Thyroid gland (tissue), 4 donors: ENCODE data around the gene FOXN3. TPM values are rescaled to one million over a fixed set of nuclear protein-coding genes. Genes with fewer than 3 reads are reported as not detected.

Experiments used
- DNase-seq, 2 donors: peaks; one replicate each; pipeline ENCODE4 v3.0.0-alpha.2; 2019
- H3K27ac ChIP-seq, 3 donors: fragments of 200-600 bp; sonication (generic); 1 replicate in 2 of 3; 2 replicates in 1 of 3; pipeline ENCODE4 v1.5.1; 2016 to 2019; ENCODE audit warnings: mild to moderate bottlenecking in 1 of 3, moderate library complexity in 1 of 3
- H3K27me3 ChIP-seq: fragments of 200-600 bp; sonication (generic); one replicate; pipeline ENCODE4 v1.5.1; 2019
- H3K36me3 ChIP-seq, 2 donors: fragments of 200-600 bp; sonication (generic); one replicate each; pipeline ENCODE4 v1.5.1; 2016 to 2019
- H3K4me1 ChIP-seq, 2 donors: fragments of 200-600 bp; sonication (generic); one replicate each; pipeline ENCODE4 v1.5.1; 2017 to 2019
- H3K4me3 ChIP-seq, 3 donors: fragments of 200-600 bp; sonication (generic); replicated peaks in 1 of 3; 1 replicate in 2 of 3; 2 replicates in 1 of 3; pipeline ENCODE4 v1.5.1; 2016; ENCODE audit warnings: mild to moderate bottlenecking in 1 of 3
- H3K9me3 ChIP-seq: fragments of 200-600 bp; sonication (generic); one replicate; pipeline ENCODE4 v1.5.1; 2017
- POLR2A ChIP-seq, 2 donors: fragments of 450-650 bp; IDR thresholded peaks; one replicate each; pipeline ENCODE4 v1.6.1; 2017; ENCODE audit warnings: antibody characterized with exemption in 2 of 2, mild to moderate bottlenecking in 2 of 2, moderate library complexity in 1 of 2
- WGBS, 2 donors: methylation state at CpG; one replicate each; pipeline ENCODE4 v1.1.5; 2017; 5-methylcytosine and 5-hydroxymethylcytosine counted together
- intact Hi-C: fragments of 100-400 bp; cut with DNase I; formaldehyde crosslinking; loops from one replicate; pipeline ENCODE4 v1.15.1; 2023
- total RNA-seq, 4 donors: library from RNA; depleted of rRNA; stranded (reverse); fragments of >200 nt; gene quantifications; one replicate each; pipeline ENCODE4 v1.2.3, GENCODE V29; 2016
- TF ChIP-seq, protein P1 (sequence below), 6 experiments: fragments of 200-600 bp in 3 of 6; fragments of 450-650 bp in 3 of 6; sonication (generic) in 3 of 6; IDR thresholded peaks; one replicate each; pipeline ENCODE4 v1.5.1; 2016 to 2019; ENCODE audit warnings: antibody characterized with exemption in 6 of 6, mild to moderate bottlenecking in 2 of 6, inconsistent platforms in 1 of 6, moderate library complexity in 1 of 6

The FOXN3 gene
- total RNA-seq, 4 donors from 2014 or later: 38.7 to 70.1 (median 43.1) TPM

DNA sequence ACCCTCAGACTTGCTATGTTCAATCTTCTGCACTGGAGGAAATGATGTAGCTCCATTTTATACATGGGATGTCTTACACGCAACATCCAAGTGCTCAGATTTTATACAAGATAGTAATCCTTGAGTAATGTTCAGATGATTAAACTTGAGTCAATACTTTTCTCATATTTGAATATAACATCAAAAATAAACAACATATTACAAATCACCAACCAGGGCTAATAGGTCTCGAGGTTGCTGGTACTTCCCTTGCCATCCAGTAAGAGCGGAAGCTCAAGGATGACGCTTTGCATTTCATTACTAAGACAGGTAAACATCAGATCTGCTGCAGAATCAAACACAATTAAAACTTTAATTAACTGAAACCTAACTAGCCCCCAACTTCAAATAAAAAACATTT lies 97.3 kb downstream of the FOXN3 start:
- 97 to 98% methylated on average over 4 of the region's 4 CpGs for WGBS, 2 donors
- intact Hi-C loops: no loop called here
- DNase-seq: no peak
- TF ChIP-seq, protein P1, sequence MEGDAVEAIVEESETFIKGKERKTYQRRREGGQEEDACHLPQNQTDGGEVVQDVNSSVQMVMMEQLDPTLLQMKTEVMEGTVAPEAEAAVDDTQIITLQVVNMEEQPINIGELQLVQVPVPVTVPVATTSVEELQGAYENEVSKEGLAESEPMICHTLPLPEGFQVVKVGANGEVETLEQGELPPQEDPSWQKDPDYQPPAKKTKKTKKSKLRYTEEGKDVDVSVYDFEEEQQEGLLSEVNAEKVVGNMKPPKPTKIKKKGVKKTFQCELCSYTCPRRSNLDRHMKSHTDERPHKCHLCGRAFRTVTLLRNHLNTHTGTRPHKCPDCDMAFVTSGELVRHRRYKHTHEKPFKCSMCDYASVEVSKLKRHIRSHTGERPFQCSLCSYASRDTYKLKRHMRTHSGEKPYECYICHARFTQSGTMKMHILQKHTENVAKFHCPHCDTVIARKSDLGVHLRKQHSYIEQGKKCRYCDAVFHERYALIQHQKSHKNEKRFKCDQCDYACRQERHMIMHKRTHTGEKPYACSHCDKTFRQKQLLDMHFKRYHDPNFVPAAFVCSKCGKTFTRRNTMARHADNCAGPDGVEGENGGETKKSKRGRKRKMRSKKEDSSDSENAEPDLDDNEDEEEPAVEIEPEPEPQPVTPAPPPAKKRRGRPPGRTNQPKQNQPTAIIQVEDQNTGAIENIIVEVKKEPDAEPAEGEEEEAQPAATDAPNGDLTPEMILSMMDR (IDR thresholded peaks at IDR 0.05): no peak
- TF ChIP-seq POLR2A (IDR thresholded peaks at IDR 0.05): no peak
- no peak overlapping the region for H3K27ac ChIP-seq
- no peak overlapping the region for H3K4me3 ChIP-seq
- no peaks in the 10 kb centered on the region for H3K9me3 ChIP-seq
- H3K36me3 ChIP-seq: no peaks in the 10 kb centered on the region
- no peaks in the 10 kb centered on the region for H3K27me3 ChIP-seq
- H3K4me1 ChIP-seq: peaks cover 0 to 7% of the 10 kb centered on the region in 2 donors

DNA sequence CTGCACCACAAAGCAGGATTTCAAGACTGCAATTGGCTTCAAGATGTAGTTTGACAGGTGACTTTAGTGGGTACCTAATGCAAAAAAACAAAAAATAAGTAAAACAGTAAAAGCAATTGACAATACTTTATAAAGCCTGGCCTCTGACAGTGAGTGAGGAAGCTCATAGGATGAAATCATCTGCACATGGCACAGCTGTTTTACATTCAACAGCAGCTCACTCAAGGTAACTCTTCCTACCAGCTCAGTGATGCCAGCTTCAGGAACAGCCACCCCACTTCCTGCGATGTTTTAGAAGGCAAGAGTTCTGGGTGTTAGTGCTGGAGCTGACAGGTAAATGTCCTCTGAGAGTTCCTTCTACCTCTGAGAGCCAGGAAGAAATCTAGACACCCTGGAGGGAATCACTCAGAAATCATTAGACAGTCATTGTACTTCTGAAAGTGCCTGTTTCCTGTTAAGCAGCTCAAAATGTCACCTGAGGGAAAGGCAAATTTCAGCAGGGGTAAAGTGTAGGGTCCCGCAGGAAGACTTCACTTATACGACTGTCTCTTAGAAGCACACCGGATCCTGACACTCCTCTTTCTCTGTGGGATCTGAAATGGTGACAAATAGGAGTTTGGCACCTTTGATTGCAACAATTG lies 99.9 kb downstream of the FOXN3 start:
- intact Hi-C loops: no loop called here
- Histone ChIP-seq H3K4me3 (no peak overlapping the region), H3K27ac (no peak overlapping the region), H3K9me3 (no peaks in the 10 kb centered on the region), H3K27me3 (no peaks in the 10 kb centered on the region), H3K4me1 (peaks cover 0 to 7% of the 10 kb centered on the region in 2 donors), H3K36me3 (no peaks in the 10 kb centered on the region)
- DNase-seq: no peak
- 89 to 92% methylated on average over 4 of the region's 4 CpGs for WGBS, 2 donors
- no peak for TF ChIP-seq POLR2A (IDR thresholded peaks at IDR 0.05)

DNA sequence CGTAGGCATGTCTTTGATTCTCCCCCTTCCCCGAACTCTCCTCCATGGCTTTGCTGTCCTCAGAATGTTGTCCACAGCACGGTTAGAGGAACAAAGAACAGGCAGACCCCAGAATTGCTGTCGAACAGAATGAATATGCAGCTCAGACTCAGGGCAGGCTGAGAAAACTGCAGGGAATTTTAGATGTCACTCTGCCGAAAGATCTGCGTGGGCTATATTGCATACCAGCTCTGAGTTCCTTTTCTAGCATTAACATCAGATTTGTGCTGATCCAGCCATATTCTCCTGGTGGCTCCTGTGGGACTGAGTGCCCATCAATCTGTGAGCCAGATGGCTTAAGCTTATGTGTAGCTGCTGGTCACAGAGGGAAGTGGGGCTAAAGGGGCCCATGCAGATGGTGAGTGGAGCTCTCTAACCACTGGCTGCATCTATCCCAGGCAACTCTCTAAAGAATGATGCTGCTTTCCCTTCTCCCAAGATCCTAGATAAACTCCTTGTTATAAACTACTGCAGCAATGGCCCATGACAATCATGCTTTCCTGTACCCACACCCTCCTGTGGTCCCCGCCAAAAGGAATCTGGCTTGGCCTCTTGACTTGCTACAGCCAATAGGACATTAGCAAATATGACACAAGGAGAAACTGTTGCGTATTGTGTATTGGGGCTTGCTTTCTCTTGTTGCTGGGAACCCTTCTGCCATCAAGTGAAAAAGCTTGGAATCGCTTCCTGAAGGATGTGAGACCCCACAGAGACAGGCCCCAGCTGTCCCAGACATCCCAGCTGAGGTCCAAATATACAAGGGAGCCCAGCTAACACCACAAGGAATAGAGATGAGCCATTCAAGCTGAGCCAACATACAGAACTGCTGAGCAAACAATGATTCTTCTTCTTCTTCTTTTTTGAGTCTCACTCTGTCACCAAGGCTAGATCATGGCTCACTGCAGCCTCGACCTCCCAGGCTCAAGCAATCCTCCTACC lies 101.3 kb downstream of the FOXN3 start:
- H3K27me3 ChIP-seq: no peaks in the 10 kb centered on the region
- no peak for DNase-seq
- no peak overlapping the region for H3K4me3 ChIP-seq
- no peaks in the 10 kb centered on the region for H3K36me3 ChIP-seq
- H3K9me3 ChIP-seq: no peaks in the 10 kb centered on the region
- TF ChIP-seq POLR2A (IDR thresholded peaks at IDR 0.05): no peak
- TF ChIP-seq, protein P1 (IDR thresholded peaks at IDR 0.05): no peak
- H3K27ac ChIP-seq: no peak overlapping the region
- 93% methylated on average over 10 of the region's 10 CpGs for WGBS, 2 donors
- H3K4me1 ChIP-seq: no peaks in the 10 kb centered on the region
- intact Hi-C loops: no loop called here

DNA sequence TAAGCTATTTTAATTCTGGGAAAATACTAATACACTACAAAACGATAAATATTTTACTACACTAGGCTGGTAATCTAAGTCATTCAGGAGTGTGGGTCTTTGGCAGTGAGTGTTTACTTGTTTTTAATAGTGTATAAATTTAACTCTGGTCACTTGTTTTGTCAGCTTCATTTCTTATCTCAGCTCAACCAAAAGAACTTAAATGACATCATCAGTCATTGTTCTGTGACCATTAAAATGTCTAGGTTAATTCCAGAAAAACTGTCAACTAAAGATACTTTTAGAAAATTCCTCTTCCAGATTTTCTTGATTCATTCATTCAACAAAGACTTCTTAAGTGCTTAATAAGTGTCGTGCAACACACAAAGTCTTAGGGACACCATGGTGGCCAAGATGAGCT lies 102.8 kb downstream of the FOXN3 start:
- TF ChIP-seq, protein P1 (IDR thresholded peaks at IDR 0.05): no peak
- TF ChIP-seq POLR2A (IDR thresholded peaks at IDR 0.05): no peak
- DNase-seq: no peak
- no peaks in the 10 kb centered on the region for H3K27me3 ChIP-seq
- H3K4me3 ChIP-seq: no peak overlapping the region
- WGBS, 2 donors: 99% methylated on average over 2 of the region's 2 CpGs
- no peaks in the 10 kb centered on the region for H3K36me3 ChIP-seq
- intact Hi-C loops: no loop called here
- no peak overlapping the region for H3K27ac ChIP-seq
- no peaks in the 10 kb centered on the region for H3K9me3 ChIP-seq
- no peaks in the 10 kb centered on the region for H3K4me1 ChIP-seq

DNA sequence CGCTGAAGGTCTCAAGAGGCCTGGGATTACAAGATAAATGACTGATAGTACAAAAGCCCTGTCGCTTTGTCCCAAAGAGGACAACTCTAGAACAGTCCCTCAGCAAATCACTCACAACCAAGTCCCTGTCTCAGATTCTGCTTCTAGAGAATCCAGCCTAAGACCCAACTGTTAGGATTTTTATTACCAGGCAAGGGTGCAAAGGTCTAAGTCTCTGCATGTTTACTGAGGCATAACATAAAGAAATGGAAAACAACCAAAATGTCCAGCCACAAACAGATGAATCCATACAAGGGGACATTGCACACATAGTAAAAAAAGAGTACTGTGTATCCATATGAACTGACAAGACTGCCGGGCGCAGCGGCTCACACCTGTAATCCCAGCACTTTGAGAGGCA lies 104.1 kb downstream of the FOXN3 start:
- H3K9me3 ChIP-seq: no peaks in the 10 kb centered on the region
- intact Hi-C loops: no loop called here
- H3K4me3 ChIP-seq: no peak overlapping the region
- H3K27ac ChIP-seq: no peak overlapping the region
- no peak for DNase-seq
- WGBS, 2 donors: 94 to 98% methylated on average over 5 of the region's 5 CpGs
- TF ChIP-seq POLR2A (IDR thresholded peaks at IDR 0.05): no peak
- no peaks in the 10 kb centered on the region for H3K27me3 ChIP-seq
- peaks cover 0 to 8% of the 10 kb centered on the region in 2 donors for H3K4me1 ChIP-seq
- H3K36me3 ChIP-seq: no peaks in the 10 kb centered on the region

DNA sequence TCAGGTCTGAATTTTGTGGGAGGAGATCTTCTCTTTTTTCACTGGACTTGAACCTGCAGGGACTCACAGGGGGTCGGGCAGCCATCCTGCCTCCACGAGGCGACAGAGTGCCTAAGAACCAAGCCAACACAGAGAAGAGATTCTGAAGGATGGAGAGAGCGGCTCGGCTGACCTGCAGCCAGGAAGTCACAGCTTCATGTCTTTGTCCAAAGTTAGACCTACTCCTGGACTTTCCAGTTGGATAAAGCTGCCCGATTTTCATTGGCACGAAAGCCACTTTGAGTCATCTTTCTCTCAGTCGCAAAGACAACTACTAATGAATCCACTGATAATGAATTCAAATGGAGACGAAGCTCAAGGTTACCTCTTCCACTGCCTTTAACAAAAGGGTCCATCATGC lies 106.8 kb downstream of the FOXN3 start:
- no peak for DNase-seq
- WGBS, 2 donors: 89 to 96% methylated on average over 9 of the region's 9 CpGs
- Histone ChIP-seq H3K4me1 (peaks cover 6 to 14% of the 10 kb centered on the region in 2 donors), H3K27me3 (no peaks in the 10 kb centered on the region), H3K27ac (no peak overlapping the region), H3K9me3 (no peaks in the 10 kb centered on the region), H3K4me3 (no peak overlapping the region), H3K36me3 (no peaks in the 10 kb centered on the region)
- no peak for TF ChIP-seq POLR2A (IDR thresholded peaks at IDR 0.05)
- TF ChIP-seq, protein P1 (IDR thresholded peaks at IDR 0.05): no peak
- intact Hi-C loops: no loop called here
